ENCODE results near the gene SP140L.
"Not testable (repeated sequence)": the region's sequence is repeated elsewhere in the genome, so short reads cannot be mapped to it uniquely, and the experiment has no call there.

The SP140L gene

GRCh38 chr2:230384986-230385385, 58.0 kb downstream of the SP140L start:
- DNase-seq, result no peak

- DNase-seq, result no peak
These were observed 67.3 kb downstream of the SP140L start for GRCh38 chr2:230394301-230394700.

GRCh38 chr2:230398698-230399097, 71.7 kb downstream of the SP140L start:
- not testable (repeated sequence) for DNase-seq

GRCh38 chr2:230400041-230400440, 73.0 kb downstream of the SP140L start:
- no peak for DNase-seq

- DNase-seq, result no peak
These were observed 73.5 kb downstream of the SP140L start for GRCh38 chr2:230400454-230400853.

- DNase-seq, result not testable (repeated sequence)
These were observed 74.0 kb downstream of the SP140L start for GRCh38 chr2:230401026-230401425.

- no peak for DNase-seq
These were observed 76.8 kb downstream of the SP140L start for GRCh38 chr2:230403746-230404145.

GRCh38 chr2:230405824-230406223, 78.8 kb downstream of the SP140L start:
- DNase-seq, result no peak

GRCh38 chr2:230408244-230408842, 81.3 kb downstream of the SP140L start:
- DNase-seq, result no peak

- DNase-seq, result not testable (repeated sequence)
These were observed 82.3 kb downstream of the SP140L start for GRCh38 chr2:230409316-230409715.

GRCh38 chr2:230410263-230410662, 83.3 kb downstream of the SP140L start:
- DNase-seq, result no peak

- DNase-seq, result no peak
These were observed 84.0 kb downstream of the SP140L start for GRCh38 chr2:230410861-230411569.

- DNase-seq, result peak; percentile 77
These were observed 84.8 kb downstream of the SP140L start for GRCh38 chr2:230411570-230412370.

- DNase-seq, result no peak
These were observed 85.3 kb downstream of the SP140L start for GRCh38 chr2:230412371-230412711.

GRCh38 chr2:230412846-230413245, 85.9 kb downstream of the SP140L start:
- no peak for DNase-seq

- DNase-seq, result no peak
These were observed 86.5 kb downstream of the SP140L start for GRCh38 chr2:230413479-230413878.

GRCh38 chr2:230414302-230414701, 87.3 kb downstream of the SP140L start:
- DNase-seq, result no peak

- peak; percentile 82 for DNase-seq
These were observed 89.2 kb downstream of the SP140L start, which contains the start of gene SP100 for GRCh38 chr2:230416061-230416721. Gene SP100 (plus strand): TSS chr2:230416201. CDS start chr2:230416297, 96 bp downstream.

- DNase-seq, result no peak
These were observed 90.4 kb downstream of the SP140L start for GRCh38 chr2:230417436-230417835.

- no peak for DNase-seq
These were observed 91.5 kb downstream of the SP140L start for GRCh38 chr2:230418341-230419016.

- no peak for DNase-seq
These were observed 92.2 kb downstream of the SP140L start for GRCh38 chr2:230419181-230419580.

GRCh38 chr2:230422149-230422548, 95.2 kb downstream of the SP140L start:
- no peak for DNase-seq
